NCI-H345 treated with DMSO at 0.1 percent for 48 hours (cell line): ENCODE data around the gene SGPP1.
"Not testable (repeated sequence)": the region's sequence is repeated elsewhere in the genome, so short reads cannot be mapped to it uniquely, and the experiment has no call there.

Source experiments
- DNase-seq: peaks from one replicate; lab custom pipeline; 2025; ENCODE audit not compliant: unreplicated experiment; lab: John Stamatoyannopoulos, UW

The SGPP1 gene

GRCh38 chr14:63676615-63677014 lies 51.2 kb downstream of the SGPP1 start:
- no peak for DNase-seq

- no peak for DNase-seq
Measured at GRCh38 chr14:63673886-63674497, 53.9 kb downstream of the SGPP1 start.

GRCh38 chr14:63673255-63673654 lies 54.6 kb downstream of the SGPP1 start:
- no peak for DNase-seq

GRCh38 chr14:63672417-63673180 lies 55.3 kb downstream of the SGPP1 start:
- DNase-seq = no peak

GRCh38 chr14:63671987-63672386 lies 55.9 kb downstream of the SGPP1 start:
- no peak for DNase-seq

GRCh38 chr14:63670692-63671091 lies 57.2 kb downstream of the SGPP1 start:
- DNase-seq = no peak

GRCh38 chr14:63666335-63666734 lies 61.5 kb downstream of the SGPP1 start:
- no peak for DNase-seq

GRCh38 chr14:63663428-63664341 lies 64.2 kb downstream of the SGPP1 start:
- DNase-seq = no peak

- no peak for DNase-seq
Measured at GRCh38 chr14:63662776-63663175, 65.1 kb downstream of the SGPP1 start.

- not testable (repeated sequence) for DNase-seq
Measured at GRCh38 chr14:63661881-63662280, 66.0 kb downstream of the SGPP1 start.

- no peak for DNase-seq
Measured at GRCh38 chr14:63659726-63660125, 68.1 kb downstream of the SGPP1 start.

- no peak for DNase-seq
Measured at GRCh38 chr14:63656194-63656593, 71.7 kb downstream of the SGPP1 start.

GRCh38 chr14:63654936-63655335 lies 72.9 kb downstream of the SGPP1 start:
- DNase-seq = no peak

- no peak for DNase-seq
Measured at GRCh38 chr14:63654346-63654745, 73.5 kb downstream of the SGPP1 start.

GRCh38 chr14:63652406-63652805 lies 75.5 kb downstream of the SGPP1 start:
- DNase-seq = no peak

- no peak for DNase-seq
Measured at GRCh38 chr14:63650256-63650952, 77.5 kb downstream of the SGPP1 start.

- no peak for DNase-seq
Measured at GRCh38 chr14:63647696-63648410, 80.0 kb downstream of the SGPP1 start.

GRCh38 chr14:63644741-63645140 lies 83.1 kb downstream of the SGPP1 start:
- DNase-seq = no peak

GRCh38 chr14:63642656-63643382 lies 85.0 kb downstream of the SGPP1 start:
- DNase-seq = peak; percentile 34

- peak; percentile 97 for DNase-seq
Measured at GRCh38 chr14:63642229-63642611, 85.6 kb downstream of the SGPP1 start.
